ENCODE measurements around the gene BCL10.
"Not testable (repeated sequence)": the region's sequence is repeated elsewhere in the genome, so short reads cannot be mapped to it uniquely, and the experiment has no call there.

Gene BCL10

DNA sequence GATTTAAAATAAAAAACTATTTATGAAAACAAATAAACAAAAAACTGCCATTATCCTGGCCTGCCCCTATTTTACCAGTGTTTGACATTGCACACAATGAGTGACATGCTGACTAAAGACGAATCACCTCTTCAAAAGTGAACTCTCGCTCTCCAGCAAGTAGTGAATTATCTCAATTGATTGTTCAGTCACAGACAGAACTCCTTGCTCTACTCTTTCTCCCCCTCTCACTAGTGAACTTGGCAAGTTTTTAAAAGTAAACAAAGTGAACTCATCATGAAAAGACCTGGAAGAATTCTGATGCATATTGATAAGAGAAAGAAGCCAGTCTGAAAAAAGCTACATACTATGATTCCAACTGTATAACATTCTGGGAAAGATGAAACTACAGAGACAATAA, 12.3 kb downstream of the BCL10 start:
- DNase-seq: no peak

DNA sequence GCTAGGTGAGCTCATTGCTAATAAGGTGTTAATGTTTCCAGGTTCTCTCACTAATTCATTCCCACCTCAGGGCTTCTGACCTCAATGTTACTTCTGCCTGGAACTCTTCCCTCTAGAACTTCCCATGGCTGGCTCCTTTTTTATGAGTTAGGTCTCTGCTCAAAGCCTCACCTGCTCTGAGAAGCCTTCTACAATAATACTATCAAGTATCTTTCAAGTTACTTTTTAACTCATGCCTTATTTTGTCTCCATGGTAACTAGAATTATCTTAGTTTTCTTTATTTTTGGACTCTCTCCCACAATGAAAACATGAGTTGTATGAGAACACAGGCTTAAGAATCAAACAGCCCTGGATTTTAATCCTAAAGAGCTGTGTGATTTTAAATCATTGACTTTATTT, 13.4 kb downstream of the BCL10 start:
- no peak for DNase-seq

GRCh38 chr1:85259912-85260274, 16.5 kb downstream of the BCL10 start:
- no peak for DNase-seq

DNA sequence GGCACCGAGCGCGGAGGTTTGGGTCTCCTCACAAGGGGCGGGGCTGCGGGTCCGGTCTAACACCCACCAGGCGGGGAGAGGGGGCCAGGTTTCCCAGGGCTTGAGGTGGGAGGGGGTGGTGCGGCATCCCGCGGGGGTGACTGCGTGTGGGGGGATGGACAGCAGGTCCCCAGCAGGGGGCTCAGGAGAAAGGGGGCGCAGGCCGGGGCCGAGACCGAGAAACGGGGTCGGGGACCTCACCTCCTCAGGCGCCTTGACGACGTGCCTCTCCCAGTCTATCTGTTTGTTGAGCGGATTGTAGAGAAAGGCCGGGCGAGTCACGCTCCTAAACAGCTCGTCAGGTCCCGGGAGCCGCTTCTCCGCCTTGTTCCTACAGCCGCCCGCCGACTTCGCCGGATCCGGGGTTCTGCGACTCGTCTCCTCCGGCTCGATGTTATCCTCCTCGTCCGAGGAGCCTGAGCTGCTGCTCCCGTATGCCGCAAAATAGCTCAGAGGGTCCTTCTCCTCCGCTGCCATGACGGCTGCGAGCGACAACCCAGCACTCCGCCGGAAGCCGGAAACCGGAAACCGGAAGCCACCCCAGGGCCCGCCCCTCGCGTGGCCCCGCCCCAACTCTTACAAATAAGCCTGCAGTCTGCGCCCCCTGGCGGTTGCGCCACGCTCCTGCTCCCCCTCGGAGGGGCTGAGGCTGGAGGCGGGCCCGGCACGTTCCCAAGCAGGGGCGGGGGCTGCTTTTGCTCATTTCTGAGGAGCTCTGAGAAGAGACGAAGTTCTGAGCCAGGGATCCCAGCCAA, 17.1 kb downstream of the BCL10 start, which contains the start of gene C1orf52:
TSS of gene C1orf52 (minus strand) at position 545 of the 794 bp plus-strand sequence. CDS start at position 516, 29 bp downstream.
- peak; percentile 92 to 98 (median 95) for DNase-seq

DNA sequence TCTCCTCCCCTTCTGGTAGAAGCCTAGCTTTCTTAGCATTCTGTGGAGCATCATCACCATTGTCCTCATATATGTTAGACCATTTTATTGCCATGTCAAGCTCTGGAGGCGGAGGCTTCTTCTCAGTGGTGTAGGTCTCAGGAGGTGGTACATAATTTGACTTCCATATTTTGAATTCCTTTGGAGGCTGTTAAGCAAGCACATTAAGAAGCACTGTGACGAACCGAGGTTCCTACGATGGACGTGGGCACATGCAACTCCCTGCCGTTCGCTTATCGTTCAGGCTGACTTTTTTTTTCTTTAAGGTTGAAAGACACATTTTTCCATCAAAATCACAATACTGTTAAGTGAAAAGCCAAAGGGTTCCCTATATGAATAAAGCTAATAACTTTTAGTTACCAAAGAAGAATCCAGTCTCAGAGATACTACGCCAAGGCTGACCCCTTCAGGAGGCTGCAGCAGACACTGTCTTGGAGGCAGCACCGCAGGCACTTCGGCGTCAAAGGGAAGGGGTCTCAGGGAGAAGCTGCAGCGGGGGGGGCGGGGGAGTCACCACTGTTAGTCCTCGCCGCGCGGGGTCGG, 17.8 kb downstream of the BCL10 start:
- no peak for DNase-seq

DNA sequence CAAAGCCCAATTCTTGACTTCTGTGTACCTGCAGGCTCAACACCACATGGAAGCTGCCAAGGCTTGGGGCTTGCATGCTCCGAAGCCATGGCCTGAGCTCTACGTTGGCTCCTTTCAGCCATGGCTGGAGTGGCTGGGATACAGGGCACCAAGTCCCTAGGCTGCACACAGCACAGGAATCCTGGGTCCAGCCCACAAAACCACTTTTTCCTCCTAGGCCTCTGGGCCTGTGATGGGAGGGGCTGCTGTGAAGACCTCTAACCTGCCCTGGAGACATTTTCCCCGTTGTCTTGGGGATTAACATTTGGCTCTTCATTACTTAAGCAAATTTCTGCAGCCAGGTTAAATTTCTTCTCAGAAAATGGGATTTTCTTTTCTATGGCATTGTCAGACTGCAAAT, 27.4 kb downstream of the BCL10 start:
- DNase-seq: not testable (repeated sequence)

- no peak for DNase-seq
Measured at GRCh38 chr1:85245891-85246290, 30.5 kb downstream of the BCL10 start.

DNA sequence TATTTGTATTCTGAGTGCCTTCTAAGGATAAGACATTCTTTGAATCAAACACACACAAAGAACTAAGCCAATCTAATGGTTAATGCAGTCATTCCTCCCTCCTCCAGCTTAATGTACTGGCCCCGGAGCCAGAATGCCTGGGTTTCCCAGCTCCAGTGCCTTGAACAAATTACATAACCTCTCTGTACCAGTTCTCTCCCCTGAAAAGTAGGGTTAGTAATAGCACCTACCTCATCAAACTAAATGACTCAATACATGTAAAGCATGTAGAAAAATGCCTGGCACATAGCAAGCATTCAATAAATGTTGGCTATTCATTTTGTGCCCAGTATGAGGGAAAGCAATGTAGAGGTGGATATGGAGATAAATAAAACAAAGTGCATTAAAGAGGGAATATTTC, 31.0 kb downstream of the BCL10 start:
- no peak for DNase-seq

- DNase-seq: no peak
Measured at GRCh38 chr1:85244271-85245061, 32.0 kb downstream of the BCL10 start.

- no peak for DNase-seq
Measured at GRCh38 chr1:85243372-85243771, 33.1 kb downstream of the BCL10 start.

GRCh38 chr1:85240643-85241042, 35.8 kb downstream of the BCL10 start:
- no peak for DNase-seq

GRCh38 chr1:85240174-85240601, 36.2 kb downstream of the BCL10 start:
- DNase-seq: peak in 1 of 5 donors; percentile 30

GRCh38 chr1:85237613-85238012, 38.8 kb downstream of the BCL10 start:
- DNase-seq: no peak

- DNase-seq: no peak
Measured at GRCh38 chr1:85230305-85230977, 46.0 kb downstream of the BCL10 start.

DNA sequence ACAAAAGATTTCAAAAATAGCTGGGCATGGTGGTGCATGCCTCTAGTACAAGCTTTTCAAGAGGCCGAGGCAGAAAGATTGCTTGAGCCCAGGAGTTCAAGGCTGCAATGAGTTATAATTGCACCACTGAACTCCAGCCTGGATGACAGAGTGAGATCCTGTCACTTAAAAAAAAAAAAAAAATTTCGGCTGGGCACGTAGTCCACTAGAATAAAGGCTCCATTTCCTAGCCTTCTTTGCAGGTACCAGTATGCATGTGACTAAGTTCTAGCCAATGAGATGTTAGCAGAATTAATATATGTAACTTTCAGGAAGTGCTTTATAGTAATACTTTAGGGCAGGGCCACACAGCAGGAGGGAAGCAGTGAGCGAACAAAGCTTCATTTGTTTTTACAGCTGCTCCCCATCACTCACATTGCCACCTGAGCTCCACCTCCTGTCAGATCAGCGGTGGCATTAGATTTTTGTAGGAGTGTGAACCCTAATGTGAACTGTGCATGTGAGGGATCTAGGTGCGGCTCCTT, 46.8 kb downstream of the BCL10 start:
- no peak for DNase-seq

- no peak for DNase-seq
Measured at GRCh38 chr1:85228972-85229371, 47.5 kb downstream of the BCL10 start.

DNA sequence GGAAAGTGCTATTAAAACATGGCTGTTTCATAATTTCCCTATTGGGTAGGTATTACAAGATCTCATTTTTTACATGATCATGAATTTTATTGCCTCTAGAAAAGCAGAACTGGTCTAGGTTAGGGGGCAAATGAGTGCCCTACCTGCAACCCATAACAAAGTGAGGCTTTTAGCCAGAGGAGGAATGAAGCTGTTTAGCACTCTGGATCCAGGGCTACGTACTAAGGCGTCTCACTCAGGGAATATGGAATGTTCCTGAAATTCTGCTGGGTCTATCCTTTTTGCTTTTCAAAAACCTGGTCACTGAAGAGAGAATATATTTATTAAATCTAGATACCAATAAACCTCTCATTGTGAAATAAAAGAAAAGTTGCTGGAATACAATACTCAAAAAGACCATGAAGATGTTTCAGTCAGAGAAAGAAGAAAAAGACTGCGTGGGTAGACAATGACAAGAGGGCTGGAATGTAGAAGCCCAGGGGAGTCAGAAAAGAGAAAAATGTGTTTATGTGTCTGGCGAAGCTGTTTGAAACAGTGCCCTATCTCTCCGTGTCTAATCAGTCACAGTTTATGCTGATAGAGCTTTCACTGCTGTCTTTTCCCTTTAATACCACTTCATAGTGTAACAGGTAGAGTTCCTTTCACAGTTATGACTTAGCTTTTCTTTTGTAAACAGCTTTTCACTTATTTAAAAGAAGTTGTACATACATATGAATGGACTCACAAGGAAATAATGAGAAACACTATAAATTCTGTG, 50.6 kb downstream of the BCL10 start:
- no peak for DNase-seq

DNA sequence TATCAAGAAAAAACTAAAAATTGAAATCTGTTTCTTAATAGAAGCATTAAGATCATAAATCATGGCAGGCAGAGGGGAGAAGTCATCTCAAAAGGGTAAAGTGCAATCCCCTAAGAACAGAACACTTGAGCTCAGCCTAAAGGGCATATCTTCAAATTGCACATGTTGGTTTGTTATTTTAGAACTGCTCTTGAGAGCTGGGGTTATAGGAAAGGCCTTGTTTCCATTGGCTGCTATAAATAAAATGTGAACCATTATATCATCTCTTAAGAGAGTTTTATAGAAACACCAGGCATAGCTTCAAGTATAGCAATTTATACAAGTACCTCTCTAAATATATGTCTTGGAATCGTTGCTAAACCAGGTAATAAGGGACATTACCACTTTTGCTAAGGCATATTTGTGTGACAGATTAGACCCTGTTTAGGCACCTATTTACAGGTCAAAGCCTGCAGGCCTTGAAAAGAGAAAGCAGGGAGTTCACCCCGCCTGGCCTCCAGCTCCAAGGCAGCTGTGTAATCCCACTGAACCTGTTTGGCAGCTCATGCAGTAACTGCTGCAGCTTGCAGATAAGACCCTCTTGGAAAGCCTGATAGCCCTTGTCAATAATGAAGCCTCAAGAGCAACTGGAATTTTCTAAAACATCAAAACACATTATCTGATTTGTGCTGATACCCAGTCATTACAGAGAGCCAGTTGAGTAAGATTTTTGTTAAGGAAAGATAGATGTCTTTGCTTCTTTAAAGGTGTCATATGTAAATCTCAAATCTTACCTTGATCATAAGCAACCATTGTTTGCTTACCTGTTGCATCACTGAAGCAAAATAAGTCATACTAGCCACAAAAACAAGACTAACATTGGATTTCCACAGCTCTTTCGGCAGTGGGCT, 51.5 kb downstream of the BCL10 start:
- no peak for DNase-seq

GRCh38 chr1:85224295-85224694, 52.1 kb downstream of the BCL10 start:
- DNase-seq: no peak

GRCh38 chr1:85223334-85223733, 53.1 kb downstream of the BCL10 start:
- no peak for DNase-seq

DNA sequence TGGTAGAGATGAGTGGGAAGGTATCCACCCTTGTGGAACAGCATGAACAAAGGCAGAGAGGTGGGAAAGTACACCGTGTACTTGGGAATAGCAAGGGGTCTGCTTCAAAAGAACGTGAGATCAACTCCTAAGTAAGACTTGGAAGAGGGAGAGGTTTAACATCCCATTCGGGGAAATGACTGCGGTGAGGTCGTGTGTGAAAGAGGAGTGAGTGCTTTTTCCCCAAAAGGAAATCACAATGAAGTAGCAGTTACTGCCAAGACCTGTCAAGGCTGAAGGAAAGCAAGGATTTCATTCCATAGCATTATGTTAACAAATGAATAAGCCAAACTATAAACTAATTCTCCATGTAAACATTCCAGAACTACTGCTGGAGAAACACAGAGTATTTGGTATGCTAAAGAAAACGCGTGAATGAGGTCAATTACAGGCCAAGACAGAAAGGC, 55.7 kb downstream of the BCL10 start:
- no peak for DNase-seq
